Measurements from ENCODE around the gene CCDC117.
A peak's percentile ranks its signal among the peaks of the same experiment; 100 is the strongest.
"Not testable (repeated sequence)": the region's sequence is repeated elsewhere in the genome, so short reads cannot be mapped to it uniquely, and the experiment has no call there.

The CCDC117 gene

DNA sequence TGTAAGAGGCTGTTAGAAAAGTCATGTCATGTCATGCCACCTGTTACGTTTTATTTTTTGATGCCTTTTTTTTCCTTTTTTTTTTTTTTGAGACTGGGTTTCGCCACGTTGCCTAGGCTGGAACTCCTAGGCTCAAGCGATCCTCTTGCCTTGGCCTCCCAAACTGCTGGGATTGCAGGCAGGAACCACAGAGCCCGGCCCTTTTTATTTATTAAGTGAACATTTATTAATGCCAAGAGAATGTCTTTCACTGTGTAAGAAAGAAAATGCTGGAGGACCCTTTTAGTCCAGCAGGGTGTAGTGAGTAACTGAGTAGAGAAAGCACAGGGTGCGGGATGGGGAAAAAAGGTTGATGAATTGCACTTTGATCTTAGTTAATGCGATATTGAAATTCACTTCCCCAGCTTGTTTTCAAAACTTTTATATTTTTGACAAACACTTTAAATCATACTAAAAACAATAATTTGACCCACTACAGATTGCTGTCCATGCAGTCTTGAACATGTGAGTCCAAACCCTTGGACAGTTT lies 30.2 kb downstream of the CCDC117 start:
- no peak for DNase-seq

DNA sequence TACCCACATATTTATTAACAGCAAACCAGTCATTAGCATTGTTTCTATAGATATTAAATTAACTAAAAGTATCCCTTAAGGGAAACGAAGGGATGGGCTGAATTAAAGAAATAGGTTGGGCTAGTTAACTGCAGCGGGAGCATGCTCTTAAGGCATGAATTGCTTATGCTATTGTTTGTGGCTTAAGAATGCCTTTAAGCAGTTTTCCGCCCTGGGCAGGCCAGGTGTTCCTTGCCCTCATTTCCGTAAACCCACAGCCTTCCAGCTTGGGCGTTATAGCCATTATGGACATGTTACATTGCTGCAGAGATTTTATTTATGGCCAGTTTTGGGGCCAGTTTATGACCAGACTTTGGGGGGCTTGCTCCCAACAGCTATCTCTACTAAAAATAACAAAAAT lies 32.9 kb downstream of the CCDC117 start:
- DNase-seq, result not testable (repeated sequence)

DNA sequence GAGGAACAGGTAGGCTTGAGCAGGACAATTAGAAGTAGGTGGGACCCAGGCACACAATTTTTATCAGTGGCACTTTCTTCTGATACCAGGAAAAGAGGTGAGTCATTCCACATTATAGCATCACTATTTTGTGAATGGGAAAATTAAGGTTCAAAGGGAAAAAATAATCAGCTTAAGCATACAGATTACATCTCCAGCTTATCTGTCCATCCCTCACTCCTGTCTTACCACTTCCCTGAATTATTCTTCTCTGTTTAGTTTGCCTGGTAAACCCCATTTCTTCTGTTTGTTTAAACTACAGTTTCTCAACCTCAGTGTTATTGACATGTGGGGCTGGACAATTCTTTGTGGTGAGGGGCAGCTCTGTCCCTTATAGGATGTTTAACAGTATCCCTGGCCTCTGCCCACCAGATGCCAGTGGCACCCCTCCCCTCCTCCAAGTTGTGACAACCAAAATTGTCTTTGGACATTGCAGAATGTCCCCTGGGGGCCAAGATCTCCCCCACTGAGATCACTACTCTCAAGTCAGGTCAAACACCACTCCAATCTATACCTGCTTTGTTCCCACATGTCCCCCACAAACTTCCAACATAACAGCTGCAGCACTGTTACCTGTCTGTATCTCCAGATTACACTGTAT lies 36.3 kb downstream of the CCDC117 start:
- DNase-seq, result no peak

DNA sequence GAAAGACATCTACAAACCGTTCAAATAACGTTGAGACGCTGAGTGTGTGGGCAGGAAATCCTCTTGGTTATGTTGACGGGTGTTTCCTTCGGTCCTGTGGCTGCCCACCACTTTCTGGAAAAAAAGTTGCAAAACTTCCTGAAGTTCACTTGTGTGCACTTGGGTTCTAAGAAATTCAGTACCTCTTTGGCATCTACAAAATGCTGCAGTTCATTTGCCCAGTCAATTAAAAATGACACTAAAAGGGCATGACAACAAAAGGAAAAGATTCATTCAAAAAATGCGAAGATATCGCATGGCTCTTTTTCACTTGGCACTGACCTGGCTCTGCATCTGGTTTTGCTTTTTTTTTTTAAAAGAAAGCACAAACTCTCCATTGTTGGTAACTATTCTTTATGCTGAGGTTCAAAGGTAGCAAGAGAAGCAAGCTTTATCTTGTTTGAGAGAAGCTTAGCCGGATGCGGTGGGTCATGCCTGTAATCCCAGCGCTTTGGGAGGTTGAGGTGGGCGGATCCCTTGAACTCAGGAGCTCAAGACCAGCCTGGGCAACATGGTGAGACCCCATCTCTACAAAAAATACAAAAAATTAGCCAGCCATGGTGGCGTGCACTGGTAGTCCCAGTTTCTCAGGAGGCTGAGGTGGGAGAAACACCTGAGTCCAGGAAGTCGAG lies 38.5 kb downstream of the CCDC117 start:
- DNase-seq, result no peak

DNA sequence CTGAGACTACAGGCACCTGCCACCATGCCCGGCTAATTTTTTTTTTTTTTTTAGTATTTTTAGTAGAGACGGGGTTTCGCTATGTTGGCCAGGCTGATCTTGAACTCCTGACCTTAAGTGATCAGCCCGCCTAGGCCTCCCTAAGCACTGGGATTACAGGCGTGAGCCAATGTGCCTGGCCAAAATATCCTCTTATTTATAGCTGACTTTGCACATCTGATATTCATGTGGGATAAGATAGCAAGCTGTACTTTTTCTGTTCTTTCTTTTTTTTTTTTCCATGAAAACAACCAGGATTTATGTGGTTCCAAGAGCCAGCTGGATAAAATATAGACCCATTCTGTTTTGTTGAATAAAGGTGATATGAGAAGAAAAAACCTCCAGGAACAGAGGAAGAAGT lies 40.0 kb downstream of the CCDC117 start:
- DNase-seq, result no peak

DNA sequence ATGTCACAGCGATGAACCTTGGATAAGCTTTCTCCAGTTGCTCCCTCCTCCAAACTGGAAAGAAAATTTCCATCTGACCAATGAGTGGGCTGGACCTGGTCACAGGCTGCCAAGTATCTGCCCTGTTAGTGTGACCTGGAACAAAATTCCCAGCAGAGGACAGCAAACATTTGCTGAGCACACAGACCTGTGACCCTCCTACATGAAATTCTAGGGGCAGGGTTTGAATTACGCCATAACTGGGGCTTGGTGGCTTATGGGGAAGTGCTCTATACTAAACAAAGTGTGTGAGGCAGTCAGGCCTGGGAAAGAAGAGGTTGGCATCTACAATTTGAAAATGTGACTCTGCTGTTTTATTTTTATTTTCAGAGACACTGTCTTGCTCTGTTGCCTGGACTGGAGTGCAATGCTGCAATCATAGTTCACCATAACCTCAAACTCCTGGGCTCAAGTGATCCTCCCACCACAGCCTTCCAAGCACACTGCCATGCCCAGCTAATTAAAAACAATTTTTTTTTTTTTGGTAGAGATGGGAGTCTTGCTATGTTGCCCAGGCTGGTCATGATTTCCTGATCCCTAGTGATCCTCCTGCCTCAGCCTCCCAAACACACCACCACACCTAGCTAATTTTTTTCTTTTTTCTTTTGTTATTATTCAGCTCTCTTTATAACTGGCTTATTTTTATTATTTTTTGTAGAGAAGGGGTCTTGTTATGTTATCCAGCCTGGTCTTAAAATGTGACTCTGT lies 41.5 kb downstream of the CCDC117 start:
- DNase-seq, result no peak

DNA sequence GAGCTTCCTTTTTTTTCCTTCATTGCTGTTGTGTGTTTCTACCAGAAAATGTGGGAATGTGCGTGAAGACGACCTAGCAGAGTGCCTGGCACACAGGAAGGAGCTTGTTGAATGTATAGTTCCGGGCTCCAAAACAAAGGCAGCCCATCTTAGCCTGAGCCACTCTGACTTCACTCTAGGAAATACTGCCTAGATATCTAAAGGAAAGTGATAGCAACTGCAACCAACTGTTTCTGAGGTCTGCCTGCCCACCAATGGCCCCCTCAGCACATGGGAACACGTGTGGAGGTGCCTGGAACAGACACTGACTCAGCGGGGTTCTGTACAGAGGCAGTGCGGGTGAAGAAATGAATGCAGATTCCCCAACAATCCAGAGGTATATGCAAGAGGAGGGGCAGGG lies 42.6 kb downstream of the CCDC117 start:
- DNase-seq, result no peak

DNA sequence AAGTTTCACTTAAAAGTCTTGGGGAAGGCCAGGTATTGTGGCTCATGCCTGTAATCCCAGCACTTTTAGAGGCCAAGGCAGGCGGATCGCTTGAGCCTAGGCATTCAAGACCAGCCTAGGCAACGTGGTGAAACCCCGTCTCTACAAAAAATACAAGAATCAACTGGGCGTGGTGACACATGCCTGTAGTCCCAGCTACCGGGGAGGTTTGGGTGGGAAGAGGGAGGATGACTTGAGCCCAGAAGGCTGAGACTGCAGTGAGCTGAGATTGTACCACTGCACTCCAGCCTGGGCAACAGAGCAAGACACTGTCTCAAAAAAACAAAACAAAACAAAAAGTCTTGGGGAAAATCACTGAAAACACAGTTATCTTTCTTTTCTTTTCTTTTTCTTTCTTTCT lies 43.2 kb downstream of the CCDC117 start:
- DNase-seq, result no peak

DNA sequence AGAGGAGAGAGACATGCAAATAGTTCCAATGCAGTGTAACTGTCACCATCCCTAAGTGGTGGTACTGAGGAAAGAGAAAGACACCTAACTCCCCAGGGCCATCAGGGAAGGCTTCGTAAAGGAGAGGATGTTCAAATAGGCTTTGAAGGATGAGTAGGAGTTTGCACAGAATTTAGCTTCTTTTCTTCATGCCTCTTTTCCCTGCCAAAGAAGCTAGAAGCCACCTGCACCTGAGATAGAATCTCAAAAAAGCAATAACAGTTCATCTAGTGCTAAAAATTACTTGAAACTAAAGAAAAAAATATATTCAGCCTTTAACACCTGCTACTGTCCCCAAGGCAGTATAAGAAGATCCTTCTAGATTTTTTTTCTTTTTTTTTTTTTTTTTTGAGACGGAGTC lies 44.6 kb downstream of the CCDC117 start:
- no peak for DNase-seq

DNA sequence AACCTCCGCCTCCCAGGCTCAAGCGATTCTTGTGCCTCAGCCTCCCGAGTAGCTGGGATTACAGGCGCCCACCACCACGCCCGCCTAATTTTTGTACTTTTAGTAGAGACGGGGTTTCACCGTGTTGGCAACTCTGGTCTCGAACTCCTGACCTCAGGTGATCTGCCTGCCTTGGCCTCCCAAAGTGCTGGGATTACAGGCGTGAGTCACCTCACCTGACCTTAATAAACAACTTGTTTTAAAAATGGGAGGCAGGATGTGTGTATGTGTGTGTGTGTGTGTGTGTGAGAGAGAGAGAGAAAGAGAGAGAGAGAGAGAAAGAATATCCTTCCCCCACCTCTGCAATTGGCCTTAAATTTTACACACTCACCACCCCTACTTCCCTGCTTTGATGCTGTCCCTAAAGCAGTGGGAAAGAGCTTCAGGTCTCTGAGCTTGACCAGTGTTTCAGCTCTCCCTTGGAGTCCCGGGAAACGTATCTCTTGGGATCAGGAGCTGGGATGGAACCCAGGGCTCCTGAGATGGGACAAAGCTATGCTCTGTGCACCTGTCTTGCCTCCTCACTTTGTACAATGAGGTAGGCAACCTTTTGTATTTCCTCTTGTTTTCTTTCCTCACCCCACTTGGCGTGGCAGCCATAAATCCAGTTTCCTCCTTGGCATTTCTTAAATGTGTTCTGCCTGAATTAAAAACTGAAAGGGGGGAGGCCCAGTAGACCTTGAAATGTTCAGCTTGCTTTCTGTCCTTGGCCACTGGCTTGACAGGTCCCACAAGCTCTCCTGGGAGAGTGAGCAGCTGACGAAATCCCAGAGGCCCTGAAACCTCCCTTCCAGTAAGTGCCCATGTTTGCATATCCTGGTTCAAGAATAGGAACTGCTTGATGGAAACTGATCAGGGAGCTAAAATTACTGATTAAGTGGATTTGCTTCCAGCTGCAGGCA lies 45.7 kb downstream of the CCDC117 start:
- peak; percentile 61 for DNase-seq

DNA sequence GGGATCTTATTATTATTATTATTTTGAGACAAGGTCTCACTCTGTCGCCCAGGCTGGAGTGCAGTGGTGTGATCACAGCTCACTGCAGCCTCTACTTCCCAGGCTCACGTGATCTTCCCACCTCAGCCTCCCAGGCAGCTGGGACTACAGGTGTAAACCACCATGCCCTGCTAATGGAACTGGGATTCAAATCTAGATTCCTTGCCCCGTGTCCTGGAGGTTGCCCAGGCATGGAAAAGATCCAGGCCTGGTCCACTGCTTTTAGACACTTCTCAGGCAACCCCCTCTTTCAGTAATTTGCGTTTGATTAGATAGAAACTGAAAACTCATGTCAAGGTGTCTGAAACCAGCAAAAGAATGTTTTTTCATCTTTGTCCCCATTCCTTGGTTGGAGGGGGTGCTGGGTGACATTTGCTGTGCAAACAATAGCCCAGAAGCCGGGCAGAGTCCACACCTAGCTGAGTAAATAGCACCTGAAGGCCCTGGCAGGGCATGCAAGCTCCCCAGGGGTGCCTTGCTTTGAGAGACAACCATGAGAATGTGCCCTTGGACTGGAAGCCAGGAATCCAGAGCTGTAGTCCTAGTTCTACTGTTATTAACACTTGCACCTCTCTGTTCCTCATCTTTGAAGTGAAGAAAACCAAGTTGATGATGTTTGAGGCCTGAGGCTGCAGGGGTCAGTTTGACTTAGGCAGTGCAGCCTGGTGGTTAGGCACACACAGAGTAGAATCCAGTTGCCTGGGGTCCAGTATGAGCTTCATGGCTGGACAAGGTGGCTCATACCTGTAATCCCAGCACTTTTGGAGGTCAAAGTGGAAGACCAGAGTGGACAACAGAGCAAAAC lies 47.0 kb downstream of the CCDC117 start:
- no peak for DNase-seq

DNA sequence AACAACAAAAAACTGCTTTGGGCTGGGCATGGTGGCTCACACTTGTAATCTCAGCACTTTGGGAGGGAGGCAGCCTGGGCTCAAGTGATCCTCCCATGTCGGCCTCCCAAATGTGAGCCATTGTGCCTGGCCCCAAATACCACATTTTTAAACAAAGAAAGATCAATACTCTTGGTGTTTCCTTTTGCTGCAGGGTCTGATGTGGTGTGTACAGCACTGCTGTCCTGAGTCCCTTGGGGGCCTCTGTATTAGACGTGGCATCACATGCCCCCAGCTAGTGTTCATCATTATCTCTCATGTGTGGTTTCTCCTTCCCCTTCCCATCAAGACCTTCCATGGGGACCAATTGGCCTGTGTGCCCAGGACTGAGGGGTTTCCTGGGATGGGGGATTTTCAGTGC lies 48.4 kb downstream of the CCDC117 start:
- no peak for DNase-seq

DNA sequence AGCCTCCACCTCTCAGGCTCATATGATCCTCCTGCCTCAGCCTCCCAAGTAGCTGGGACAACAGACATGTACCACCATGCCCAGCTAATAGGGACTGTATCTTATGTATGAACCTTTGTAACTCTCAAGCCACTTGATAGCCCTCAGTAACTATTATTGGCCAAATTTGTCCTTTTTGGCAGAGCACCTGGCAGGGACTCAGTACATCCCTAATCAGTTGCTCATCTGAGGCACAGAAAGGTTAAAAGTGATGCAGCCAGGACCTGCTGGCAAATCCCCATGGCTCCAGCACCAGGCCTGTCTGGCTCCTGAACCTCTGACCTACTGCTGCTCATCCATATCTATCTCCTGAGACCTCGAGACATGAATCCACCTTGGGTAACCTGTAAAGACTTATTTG lies 49.0 kb downstream of the CCDC117 start:
- DNase-seq, result no peak

DNA sequence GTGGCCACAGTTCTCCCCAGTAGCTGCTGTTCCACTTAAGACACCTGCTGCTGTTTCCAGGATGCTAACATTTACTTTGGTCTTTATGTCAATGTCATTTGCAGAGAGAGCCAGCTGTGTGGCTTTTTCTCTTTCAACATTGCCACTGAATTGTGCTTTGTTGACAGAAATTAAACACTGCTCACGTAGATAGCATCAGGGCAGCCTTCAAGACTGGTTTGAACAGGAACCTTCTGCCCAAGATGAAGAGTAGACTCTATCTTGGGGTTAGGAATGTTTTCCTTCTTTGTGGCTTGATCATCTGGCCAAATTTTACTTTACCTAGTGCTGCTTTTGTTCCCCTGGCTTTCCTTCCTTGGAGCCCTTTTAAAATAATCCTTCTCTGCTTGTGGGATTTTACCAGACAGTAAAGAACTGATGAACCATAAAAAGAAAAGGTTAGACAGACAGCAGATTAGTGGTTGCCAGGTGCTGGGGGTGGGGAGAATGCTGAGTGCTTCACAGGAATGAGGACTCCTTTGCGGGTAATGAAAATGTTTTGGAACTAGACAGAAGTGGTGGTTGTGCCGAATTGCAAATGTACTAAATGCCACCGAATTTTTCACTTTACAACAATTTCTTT lies 50.5 kb downstream of the CCDC117 start:
- DNase-seq, result peak; percentile 49

DNA sequence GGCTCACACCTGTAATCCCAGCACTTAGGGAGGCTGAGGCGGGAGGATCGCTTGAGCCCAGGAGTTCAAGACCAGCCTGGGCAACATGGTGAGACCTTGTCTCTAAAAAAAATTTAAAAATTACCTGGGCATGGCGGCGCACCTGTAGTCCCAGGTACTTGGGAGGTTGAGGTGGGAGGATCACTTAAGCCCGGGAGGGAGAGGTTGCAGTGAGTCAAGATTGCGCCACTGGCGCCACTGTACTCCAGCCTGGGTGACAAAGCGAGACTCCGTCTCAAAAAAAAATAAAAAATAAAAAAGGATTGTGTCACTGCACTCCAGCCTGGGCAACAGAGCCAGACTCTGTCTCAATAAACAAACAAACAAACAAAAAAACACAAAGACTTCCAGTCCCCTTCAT lies 52.0 kb downstream of the CCDC117 start:
- DNase-seq, result not testable (repeated sequence)

DNA sequence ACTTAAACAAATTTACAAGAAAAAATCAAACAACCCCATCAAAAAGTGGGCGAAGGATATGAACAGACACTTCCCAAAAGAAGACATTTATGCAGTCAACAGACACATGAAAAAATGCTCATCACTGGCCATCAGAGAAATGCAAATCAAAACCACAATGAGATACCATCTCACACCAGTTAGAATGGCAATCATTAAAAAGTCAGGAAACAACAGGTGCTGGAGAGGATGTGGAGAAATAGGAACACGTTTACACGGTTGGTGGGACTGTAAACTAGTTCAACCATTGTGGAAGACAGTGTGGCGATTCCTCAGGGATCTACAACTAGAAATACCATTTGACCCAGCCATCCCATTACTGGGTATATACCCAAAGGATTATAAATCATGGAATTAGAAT lies 53.9 kb downstream of the CCDC117 start:
- not testable (repeated sequence) for DNase-seq

DNA sequence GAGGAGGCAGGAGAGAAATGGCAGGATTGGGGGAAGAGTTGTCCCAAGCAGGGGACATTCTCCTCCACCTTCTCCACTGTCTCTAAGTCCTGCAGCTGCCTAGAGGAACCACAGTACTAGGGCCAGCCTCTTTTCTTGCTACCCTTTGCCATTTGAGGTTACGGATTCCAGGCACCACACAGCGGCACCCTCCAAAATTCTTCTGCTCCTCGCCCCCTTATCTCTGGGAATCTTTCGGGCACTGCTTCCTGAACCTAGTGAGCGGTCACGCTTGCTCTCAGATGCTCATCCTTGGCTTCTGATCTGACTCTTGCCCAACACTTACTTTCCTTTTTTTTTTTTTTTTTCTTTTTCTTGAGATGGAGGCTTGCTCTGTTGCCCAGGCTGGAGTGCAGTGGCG lies 54.4 kb downstream of the CCDC117 start:
- no peak for DNase-seq

DNA sequence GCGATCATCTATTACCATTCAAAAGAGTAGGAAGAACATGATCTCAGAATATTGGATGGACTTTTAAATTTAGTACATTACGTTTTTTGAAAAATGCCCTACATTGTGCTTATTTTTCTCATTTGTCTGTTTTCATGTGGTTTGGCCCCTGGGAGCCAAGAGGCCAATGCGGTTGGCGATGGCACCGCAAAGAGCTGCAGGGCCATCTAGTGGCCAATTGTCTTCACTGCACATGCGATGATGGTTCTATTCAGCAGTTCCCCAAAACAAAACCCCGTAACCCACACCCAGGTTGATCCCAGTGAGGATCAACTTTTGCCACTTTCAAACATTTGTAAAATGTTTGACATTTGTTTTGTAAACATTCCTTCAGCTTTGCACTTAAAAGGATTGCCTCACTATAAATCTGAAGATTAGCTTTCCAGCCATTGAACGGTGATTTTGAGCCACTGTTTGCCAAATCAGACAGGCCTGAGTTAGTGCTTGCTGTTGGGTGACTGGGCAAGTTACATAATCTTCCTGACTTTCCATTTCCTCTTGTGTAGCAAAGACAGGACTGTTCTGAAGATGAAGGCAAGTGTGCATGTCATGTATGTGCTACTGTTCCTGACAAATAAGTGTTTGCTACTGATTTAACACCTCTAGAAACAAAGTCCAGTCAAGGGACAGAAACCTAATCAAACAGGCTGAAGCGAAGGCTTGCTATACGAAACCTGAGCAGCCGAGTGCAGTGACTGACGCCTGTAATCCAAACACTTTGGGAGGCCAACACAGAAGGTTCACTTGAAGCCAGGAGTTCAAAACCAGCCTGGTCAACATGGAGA lies 57.1 kb downstream of the CCDC117 start:
- peak; percentile 71 for DNase-seq

DNA sequence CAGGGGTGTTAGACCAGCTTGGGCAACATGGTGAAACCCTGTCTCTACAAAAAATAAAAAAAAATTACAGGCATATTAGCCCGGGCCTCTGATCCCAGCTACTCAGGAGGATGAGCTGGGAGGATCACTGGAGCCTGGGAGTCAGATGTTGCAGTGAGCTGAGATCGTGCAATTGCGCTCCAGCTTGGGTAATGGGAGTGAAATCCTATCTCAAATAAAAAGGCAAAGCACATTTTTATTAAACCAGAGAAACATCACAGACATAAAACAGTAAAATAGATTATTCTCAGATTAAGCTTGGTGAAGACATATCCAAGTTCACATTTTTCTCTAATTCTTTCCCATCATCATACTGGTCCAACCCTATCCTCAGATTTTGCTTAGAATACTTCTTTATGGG lies 57.9 kb downstream of the CCDC117 start:
- DNase-seq, result no peak

All from NCI-H1436 (cell line).